PC-9 (cell line): Measurements from ENCODE around the gene NTMT1. TPM values are rescaled to one million over a fixed set of nuclear protein-coding genes. Genes with fewer than 3 reads are reported as not detected.

Source experiments
- BruUV-seq: library from RNA; stranded (reverse); fragments of 400-500 nt; replicated peaks from 2 replicates; lab custom pipeline; 2021; lab: Mats Ljungman, UMichigan
- CTCF ChIA-PET: fragments of 300-600 bp; sonication (Branson Sonifier 250); formaldehyde crosslinking; loops from one replicate; lab custom pipeline; 2022; ENCODE audit warnings: antibody characterized with exemption; lab: Charles Lee
- POLR2A ChIA-PET: fragments of 300-600 bp; sonication (Branson Sonifier 250); formaldehyde crosslinking; loops from one replicate; lab custom pipeline; 2022; ENCODE audit warnings: antibody characterized with exemption; ENCODE audit not compliant: unreplicated experiment; lab: Charles Lee
- DNase-seq, 2 experiments: peaks; one replicate each; pipeline versions ENCODE4 v3.0.0 to v3.0.0-alpha.2; 2015 to 2022; ENCODE audit warnings: mixed read lengths in 1 of 2
- H2AFZ ChIP-seq: fragments of 200-600 bp; sonication (generic); 2 replicates; pipeline ENCODE4 v1.8.1; 2017; ENCODE audit warnings: antibody characterized with exemption
- H3F3A ChIP-seq: fragments of 200-600 bp; sonication (generic); 2 replicates; pipeline ENCODE4 v1.8.1; 2017; ENCODE audit warnings: antibody characterized with exemption, mild to moderate bottlenecking, low read depth; ENCODE audit not compliant: insufficient read depth
- H3K27ac ChIP-seq: fragments of 200-600 bp; sonication (generic); 2 replicates; pipeline ENCODE4 v1.6.1; 2016; ENCODE audit warnings: mixed run types
- H3K27me3 ChIP-seq: fragments of 200-600 bp; sonication (generic); 2 replicates; pipeline ENCODE4 v1.6.1; 2016; ENCODE audit warnings: low read depth, mixed run types; ENCODE audit not compliant: insufficient read depth
- H3K36me3 ChIP-seq: fragments of 200-600 bp; sonication (generic); 2 replicates; pipeline ENCODE4 v1.6.1; 2016; ENCODE audit warnings: low read depth, mixed run types
- H3K4me1 ChIP-seq: fragments of 200-600 bp; sonication (generic); replicated peaks from 2 replicates; pipeline ENCODE4 v1.6.1; 2016; ENCODE audit warnings: mixed run types; ENCODE audit not compliant: insufficient read depth
- H3K4me2 ChIP-seq: fragments of 200-600 bp; sonication (generic); 2 replicates; pipeline ENCODE4 v1.6.1; 2017; ENCODE audit warnings: mixed run types
- H3K4me3 ChIP-seq: fragments of 200-600 bp; sonication (generic); 2 replicates; pipeline ENCODE4 v1.6.1; 2016; ENCODE audit warnings: mixed run types
- H3K79me2 ChIP-seq: fragments of 200-600 bp; sonication (generic); 2 replicates; pipeline ENCODE4 v1.6.1; 2017; ENCODE audit warnings: low read depth, mixed run types
- H3K9me2 ChIP-seq: fragments of 200-600 bp; sonication (generic); 2 replicates; pipeline ENCODE4 v1.8.1; 2017; ENCODE audit warnings: mild to moderate bottlenecking; ENCODE audit not compliant: insufficient read depth
- H3K9me3 ChIP-seq: fragments of 200-600 bp; sonication (generic); 2 replicates; pipeline ENCODE4 v1.8.1; 2016; ENCODE audit warnings: low read depth; ENCODE audit not compliant: insufficient read depth
- H4K20me1 ChIP-seq: fragments of 200-600 bp; sonication (generic); 2 replicates; pipeline ENCODE4 v1.8.1; 2017; ENCODE audit not compliant: insufficient read depth
- EZH2 ChIP-seq: fragments of 200-600 bp; sonication (generic); IDR thresholded peaks from 2 replicates; pipeline ENCODE4 v1.8.0; 2017; ENCODE audit warnings: antibody characterized with exemption, low read depth
- intact Hi-C: fragments of 100-400 bp; cut with micrococcal nuclease; formaldehyde crosslinking; loops from one replicate; pipeline ENCODE4 v1.10.0; 2022; ENCODE audit not compliant: unreplicated experiment
- total RNA-seq: library from RNA; stranded (reverse); gene quantifications from 2 replicates; pipeline ENCODE4 v1.2.3, GENCODE V29; 2021
- TF ChIP-seq, protein P1 (sequence below): fragments of 200-600 bp; sonication (generic); conservative IDR thresholded peaks from 2 replicates; pipeline ENCODE4 v1.6.1; 2017; ENCODE audit warnings: mixed run types, antibody characterized with exemption, mild to moderate bottlenecking, moderate library complexity

NTMT1 gene
- total RNA-seq, 1 experiment from 2014 or later: 52.5 TPM

DNA sequence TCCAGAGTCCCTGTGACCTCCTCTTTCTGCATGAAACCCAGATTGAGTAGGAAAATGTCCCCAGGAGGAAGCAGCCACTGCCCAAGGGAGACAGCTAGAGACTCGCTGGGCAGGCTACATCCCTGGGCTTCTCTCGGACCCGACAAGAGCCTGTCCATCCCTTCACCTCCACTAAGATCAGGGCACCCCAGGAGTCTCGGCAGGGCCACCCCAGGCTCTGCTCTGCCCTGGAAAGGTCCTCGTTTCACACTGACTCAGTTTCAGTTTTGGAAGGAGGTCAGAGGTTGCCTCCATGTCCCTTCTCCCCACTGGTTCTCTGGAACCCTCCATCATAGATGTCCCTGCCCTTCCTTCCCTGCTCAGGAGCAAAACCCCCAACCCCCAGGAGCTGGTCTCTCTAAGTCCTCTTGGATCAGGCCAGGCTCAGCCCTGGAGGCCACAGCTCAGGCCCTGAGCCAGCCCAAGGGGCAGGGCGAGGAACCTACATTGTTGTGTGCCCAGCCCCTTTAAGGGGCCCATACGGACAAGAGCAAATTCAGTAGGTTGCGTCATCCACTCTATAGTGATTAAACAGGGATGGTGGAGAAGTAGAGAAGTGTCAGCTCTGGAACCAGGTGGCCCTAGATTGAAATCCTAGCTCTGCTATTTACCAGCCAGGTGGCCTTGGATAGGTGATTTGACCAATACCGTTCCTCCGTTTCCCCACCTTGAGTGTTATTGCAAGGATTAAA is 42.5 kb upstream of the NTMT1 start:
- intact Hi-C loops: no loop called here
- DNase-seq: no peak
- CTCF ChIA-PET: no interaction called here
- TF ChIP-seq, protein P1, sequence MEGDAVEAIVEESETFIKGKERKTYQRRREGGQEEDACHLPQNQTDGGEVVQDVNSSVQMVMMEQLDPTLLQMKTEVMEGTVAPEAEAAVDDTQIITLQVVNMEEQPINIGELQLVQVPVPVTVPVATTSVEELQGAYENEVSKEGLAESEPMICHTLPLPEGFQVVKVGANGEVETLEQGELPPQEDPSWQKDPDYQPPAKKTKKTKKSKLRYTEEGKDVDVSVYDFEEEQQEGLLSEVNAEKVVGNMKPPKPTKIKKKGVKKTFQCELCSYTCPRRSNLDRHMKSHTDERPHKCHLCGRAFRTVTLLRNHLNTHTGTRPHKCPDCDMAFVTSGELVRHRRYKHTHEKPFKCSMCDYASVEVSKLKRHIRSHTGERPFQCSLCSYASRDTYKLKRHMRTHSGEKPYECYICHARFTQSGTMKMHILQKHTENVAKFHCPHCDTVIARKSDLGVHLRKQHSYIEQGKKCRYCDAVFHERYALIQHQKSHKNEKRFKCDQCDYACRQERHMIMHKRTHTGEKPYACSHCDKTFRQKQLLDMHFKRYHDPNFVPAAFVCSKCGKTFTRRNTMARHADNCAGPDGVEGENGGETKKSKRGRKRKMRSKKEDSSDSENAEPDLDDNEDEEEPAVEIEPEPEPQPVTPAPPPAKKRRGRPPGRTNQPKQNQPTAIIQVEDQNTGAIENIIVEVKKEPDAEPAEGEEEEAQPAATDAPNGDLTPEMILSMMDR: no peak
- TF ChIP-seq EZH2: no peak
- BruUV-seq: no TSS peak
- no peaks in the 10 kb centered on the region for H3K9me3 ChIP-seq
- no peaks in the 10 kb centered on the region for H3F3A ChIP-seq
- no peak overlapping the region for H3K4me2 ChIP-seq
- peaks cover 14% of the 10 kb centered on the region for H3K4me1 ChIP-seq
- POLR2A ChIA-PET: no interaction called here
- H3K79me2 ChIP-seq: no peaks in the 10 kb centered on the region
- H2AFZ ChIP-seq: no peak overlapping the region
- H4K20me1 ChIP-seq: no peaks in the 10 kb centered on the region
- H3K36me3 ChIP-seq: no peaks in the 10 kb centered on the region
- no peaks in the 10 kb centered on the region for H3K27me3 ChIP-seq
- no peaks in the 10 kb centered on the region for H3K9me2 ChIP-seq
- H3K27ac ChIP-seq: no peak overlapping the region
- H3K4me3 ChIP-seq: no peak overlapping the region

GRCh38 chr9:129584136-129584535 is 41.8 kb upstream of the NTMT1 start:
- Histone ChIP-seq H3K36me3 (no peaks in the 10 kb centered on the region), H3K79me2 (no peaks in the 10 kb centered on the region), H3K27ac (no peak overlapping the region), H3F3A (no peaks in the 10 kb centered on the region), H3K27me3 (no peaks in the 10 kb centered on the region), H3K4me2 (peak overlapping the region; percentile 23; the same call in 1 of the 2 replicates), H3K9me3 (no peaks in the 10 kb centered on the region), H3K4me3 (no peak overlapping the region), H4K20me1 (no peaks in the 10 kb centered on the region), H3K9me2 (no peaks in the 10 kb centered on the region), H2AFZ (peak overlapping the region; percentile 25; the same call in 1 of the 2 replicates), H3K4me1 (peaks cover 14% of the 10 kb centered on the region)
- peak; percentile 63 to 65 for DNase-seq
- ChIA-PET POLR2A (no interaction called here), CTCF (no interaction called here)
- no peak for TF ChIP-seq EZH2
- TF ChIP-seq, protein P1: no peak
- intact Hi-C loops: no loop called here
- BruUV-seq: no TSS peak

DNA sequence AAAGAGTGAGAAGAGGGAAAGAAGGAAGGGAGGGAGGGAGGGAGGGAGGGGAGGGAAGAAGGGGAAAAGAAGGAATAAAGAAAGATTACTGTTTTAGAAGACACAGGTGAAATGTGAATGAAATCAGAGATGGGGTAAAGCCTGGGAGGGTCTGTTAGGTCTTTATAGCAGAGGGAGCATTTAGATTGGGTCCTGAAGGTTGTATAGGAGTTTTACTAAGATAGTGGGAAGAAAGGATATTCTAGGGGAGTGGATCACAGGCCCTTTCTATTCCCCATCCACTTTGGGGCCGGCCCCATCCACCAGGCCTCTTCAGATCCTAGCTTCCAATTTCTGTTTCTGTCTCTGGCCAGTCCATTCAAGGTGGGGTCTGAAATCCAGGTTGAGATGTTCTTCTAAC is 40.6 kb upstream of the NTMT1 start:
- CTCF ChIA-PET: no interaction called here
- no peaks in the 10 kb centered on the region for H3K36me3 ChIP-seq
- intact Hi-C loops: no loop called here
- no peak overlapping the region for H2AFZ ChIP-seq
- H3K4me2 ChIP-seq: no peak overlapping the region
- 0 out of 2 replicates have a peak, but pooled peaks cover 4% of the 10 kb centered on the region for H3K4me1 ChIP-seq
- BruUV-seq: no TSS peak
- no peak for DNase-seq
- H3K4me3 ChIP-seq: no peak overlapping the region
- H3K9me3 ChIP-seq: no peaks in the 10 kb centered on the region
- H3F3A ChIP-seq: no peaks in the 10 kb centered on the region
- POLR2A ChIA-PET: interaction anchor here (0.6 kb wide), 1 partner anchor 471 kb away, joined by 5 read pairs; no protein-coding TSS in a partner anchor
- no peak overlapping the region for H3K27ac ChIP-seq
- no peaks in the 10 kb centered on the region for H4K20me1 ChIP-seq
- TF ChIP-seq, protein P1: no peak
- no peak for TF ChIP-seq EZH2
- no peaks in the 10 kb centered on the region for H3K27me3 ChIP-seq
- no peaks in the 10 kb centered on the region for H3K79me2 ChIP-seq
- H3K9me2 ChIP-seq: no peaks in the 10 kb centered on the region
